ENCODE measurements around the gene CDC42SE2.
A peak's percentile ranks its signal among the peaks of the same experiment; 100 is the strongest.

Gene CDC42SE2

DNA sequence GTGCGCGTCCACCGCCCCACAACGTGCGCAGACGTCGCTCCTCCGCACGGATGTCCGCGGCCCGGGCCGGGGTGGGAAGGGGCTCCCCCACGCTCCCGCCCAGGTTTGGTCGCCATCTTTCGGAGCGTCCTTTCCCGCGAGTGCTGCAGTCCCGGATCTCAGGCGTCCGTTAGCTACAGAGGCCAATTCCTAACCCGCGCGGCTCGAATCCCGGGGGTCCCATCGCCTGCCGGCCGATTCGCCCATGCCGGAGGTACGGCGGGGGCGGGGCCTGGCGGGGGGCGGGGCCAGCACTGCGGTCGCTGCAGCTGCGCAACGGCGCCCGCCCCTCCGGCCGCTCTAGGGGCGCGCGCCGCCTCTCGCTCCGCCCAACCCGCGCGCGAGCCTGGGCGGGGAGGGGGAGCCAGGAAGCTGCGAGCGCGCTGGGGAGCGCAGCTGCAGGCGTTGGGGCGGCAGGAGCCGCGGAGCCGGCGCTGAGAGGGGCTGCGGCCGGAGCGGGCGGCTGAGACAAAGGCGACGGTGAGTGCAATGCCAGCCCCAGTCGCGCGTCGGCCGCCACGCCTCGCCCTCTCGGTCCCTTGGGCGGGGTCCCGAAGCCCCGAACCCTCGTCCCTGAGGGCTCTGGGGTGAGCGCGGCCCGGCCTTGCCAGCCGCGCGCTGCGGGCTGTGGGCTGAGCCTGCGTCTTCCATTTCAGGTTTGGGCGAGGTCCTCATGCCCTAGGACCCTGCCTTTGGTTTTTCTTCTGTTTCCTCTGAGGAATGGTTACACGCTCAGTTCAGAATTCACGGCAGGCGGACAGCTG, at the start of gene CDC42SE2:
CDC42SE2 (plus strand) TSS at position 406 of the 803 bp plus-strand sequence. CDS start 95,441 bp downstream, outside the sequence.
- peak; percentile 62 to 84 (median 69) for DNase-seq (ENCODE audit: low read depth in 2 of 3, low spot score in 2 of 3)

DNA sequence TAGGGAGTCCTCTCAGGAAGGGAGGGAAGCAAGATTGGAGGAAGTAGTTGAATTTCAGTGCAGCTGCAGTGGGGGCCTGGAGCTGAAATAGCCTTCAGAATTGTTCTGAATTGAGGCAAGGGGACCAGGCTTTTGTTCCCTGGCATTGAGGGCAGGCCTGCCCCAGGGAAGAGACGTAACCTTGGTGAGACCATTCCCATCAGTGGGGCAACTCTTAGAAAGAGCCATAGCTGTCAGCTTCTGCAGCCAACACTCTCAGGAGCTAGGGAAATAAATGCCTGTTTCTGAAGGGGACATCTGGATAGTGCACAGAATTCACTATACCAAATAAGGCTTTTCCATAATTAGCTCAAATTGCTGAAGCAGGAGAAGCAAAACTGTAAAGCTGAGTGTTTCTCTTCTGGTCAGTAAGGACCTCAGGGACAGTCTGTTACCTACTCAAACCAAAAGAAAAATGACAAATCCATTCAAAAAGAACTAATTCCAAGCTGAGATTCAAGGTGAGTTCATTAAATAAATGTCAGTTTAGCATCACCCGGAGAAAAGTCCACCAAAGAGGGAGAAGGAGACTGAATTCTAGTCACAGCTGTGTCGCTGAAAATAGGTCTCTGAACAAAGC, 49.1 kb upstream of the CDC42SE2 start:
- no peak for DNase-seq (ENCODE audit: low read depth in 2 of 3, low spot score in 2 of 3)

GRCh38 chr5:131217791-131218190, 46.1 kb upstream of the CDC42SE2 start:
- DNase-seq (ENCODE audit: low read depth in 2 of 3, low spot score in 2 of 3), result no peak

DNA sequence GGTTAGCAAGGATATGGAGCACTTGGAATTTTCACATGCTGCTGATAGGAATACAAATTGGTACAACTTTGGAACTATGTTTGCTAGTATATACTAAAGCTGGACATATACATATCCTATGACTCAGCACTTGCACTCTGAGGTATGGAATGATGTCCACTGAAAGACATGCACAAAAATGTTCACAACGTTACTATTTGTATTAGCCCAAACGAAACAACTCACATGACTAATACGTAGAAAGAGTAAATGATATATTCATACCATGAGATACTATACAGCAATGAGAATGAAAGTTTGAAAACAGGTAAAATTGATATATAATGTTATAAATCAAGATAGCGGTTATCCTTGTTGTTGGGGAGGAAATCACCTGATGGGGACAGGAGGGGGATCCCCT, 45.5 kb upstream of the CDC42SE2 start:
- DNase-seq (ENCODE audit: low read depth in 2 of 3, low spot score in 2 of 3), result no peak

DNA sequence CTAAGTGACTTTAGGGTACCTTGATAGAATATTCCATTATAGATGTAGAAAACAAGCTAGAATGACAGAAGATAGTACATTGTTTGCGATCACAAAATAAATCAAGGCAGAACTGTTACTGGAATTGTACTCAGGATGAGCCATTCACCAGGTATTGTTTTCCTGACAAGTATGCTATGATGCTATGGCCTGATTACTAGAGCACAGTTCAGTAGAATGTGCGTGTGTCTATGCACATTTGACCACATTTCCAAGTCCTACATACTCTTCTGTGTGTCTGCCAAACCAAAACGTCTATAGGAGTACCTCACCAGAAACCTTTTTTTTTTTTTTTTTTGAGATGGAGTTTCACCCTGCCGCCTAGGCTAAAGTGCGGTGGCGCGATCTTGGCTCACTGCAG, 43.3 kb upstream of the CDC42SE2 start:
- no peak for DNase-seq (ENCODE audit: low read depth in 2 of 3, low spot score in 2 of 3)

GRCh38 chr5:131221008-131221703, 42.7 kb upstream of the CDC42SE2 start:
- DNase-seq (ENCODE audit: low read depth in 2 of 3, low spot score in 2 of 3), result no peak

- DNase-seq (ENCODE audit: low read depth in 2 of 3, low spot score in 2 of 3), result no peak
These were observed 42.0 kb upstream of the CDC42SE2 start for GRCh38 chr5:131221888-131222287.

DNA sequence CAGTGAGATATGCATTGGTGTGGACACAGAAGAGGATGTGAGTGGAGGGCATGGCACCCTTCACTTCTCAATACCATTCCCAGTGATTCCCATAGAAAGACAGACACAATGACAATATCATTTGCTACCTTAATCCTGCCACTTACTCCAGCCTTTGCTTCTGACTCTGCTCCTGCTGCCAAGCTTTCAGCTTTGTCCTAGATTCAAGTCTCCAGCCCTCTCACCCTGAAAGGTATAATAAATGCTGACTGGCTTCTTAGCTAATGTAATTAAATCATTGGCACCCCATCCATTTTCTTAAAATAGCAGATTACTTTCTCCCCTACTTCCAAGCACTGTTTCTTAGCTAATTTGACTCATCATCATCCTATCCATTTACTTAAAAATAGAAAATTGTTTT, 41.1 kb upstream of the CDC42SE2 start:
- DNase-seq (ENCODE audit: low read depth in 2 of 3, low spot score in 2 of 3), result no peak

- no peak for DNase-seq (ENCODE audit: low read depth in 2 of 3, low spot score in 2 of 3)
These were observed 40.0 kb upstream of the CDC42SE2 start for GRCh38 chr5:131223751-131224386.

DNA sequence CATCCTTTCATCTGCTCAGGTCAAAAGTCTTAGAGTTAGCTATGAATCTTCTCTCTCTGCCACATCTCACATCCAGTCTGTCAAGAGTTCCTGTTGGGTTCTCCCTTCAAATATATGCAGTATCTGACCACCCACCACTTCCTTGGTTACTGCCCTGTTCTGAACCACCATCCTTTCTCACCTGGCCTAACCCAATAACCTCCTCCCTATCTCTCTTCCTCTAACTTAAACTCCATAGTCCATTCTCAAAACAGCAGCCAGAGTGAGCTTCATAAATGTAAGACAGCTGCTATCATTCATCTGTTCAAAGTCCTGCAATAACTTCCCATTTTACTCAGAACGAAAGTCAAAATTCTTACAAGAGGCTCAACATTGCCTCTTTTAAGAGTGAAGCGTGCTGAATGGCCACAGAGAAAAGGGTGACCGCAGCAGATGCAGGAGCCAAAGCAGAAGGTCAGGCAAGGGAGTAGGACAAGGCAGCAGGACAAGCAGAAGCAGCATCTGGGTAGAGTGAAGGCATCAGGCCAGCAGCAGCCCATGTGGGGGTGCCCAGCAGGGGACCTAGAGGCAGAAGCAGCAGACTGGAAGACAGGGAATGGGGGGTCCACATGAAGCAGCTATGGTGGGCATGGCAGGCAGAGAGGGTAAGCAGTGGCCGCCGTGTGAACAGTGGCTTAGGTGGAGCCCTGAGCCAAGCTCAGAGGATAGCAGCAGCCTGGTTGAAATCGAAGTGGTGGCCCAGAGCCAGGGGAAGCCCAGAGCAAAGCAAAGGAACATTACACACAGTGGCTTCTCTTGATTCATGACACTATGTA, 39.3 kb upstream of the CDC42SE2 start:
- no peak for DNase-seq (ENCODE audit: low read depth in 2 of 3, low spot score in 2 of 3)

DNA sequence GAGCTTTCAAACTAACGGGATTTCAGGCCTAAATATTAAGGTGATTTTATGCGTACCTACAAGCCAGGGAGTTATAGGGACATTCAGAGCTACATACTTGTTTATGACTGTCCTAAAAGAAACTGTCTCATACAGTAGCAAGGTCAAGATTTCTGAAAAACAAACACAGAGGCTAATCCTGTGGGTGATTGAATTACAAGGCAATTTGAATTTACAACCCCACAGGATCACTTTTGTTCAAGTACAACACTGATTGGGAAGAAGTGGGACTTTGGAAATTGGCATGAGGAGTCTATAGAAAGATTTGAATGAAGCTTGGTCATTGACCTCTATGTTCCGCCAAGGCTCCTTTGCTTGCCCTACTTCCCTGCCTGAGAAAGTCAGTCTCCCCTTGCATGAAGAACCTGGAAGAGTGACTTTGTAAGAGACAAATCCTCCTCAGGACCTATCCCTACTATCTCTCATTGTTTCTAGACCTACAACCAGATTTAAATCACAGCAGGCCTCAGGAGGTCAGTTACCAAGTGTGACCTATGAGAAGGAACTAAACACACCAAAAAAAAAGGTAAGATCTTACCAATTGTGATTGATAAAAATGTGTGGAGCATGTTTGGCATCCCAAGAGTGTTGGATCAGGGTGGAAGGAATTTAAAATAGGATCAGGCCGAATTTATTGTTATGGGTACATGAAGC, 38.4 kb upstream of the CDC42SE2 start:
- DNase-seq (ENCODE audit: low read depth in 2 of 3, low spot score in 2 of 3), result no peak

- no peak for DNase-seq (ENCODE audit: low read depth in 2 of 3, low spot score in 2 of 3)
These were observed 37.0 kb upstream of the CDC42SE2 start for GRCh38 chr5:131226899-131227298.

DNA sequence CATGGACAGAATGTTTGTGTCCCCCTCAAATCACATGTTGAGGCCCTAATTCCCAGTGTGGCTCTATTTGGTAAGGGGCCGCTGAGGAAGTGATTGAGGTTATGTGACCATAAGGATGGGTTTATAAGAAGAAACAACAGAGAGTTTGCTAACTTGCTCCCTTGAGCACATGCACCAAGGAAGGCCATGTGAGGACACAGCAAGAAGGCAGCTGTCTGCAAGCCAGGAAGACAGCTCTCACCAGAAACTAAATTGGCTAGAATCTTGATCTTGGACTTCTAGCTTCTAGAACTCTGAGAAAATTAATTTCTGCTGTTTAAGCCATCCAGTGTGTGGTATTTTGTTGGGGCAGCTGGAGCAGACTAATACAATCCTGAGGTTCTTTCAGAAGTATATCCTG, 35.2 kb upstream of the CDC42SE2 start:
- no peak for DNase-seq (ENCODE audit: low read depth in 2 of 3, low spot score in 2 of 3)

- no peak for DNase-seq (ENCODE audit: low read depth in 2 of 3, low spot score in 2 of 3)
These were observed 34.2 kb upstream of the CDC42SE2 start for GRCh38 chr5:131229623-131230022.

GRCh38 chr5:131230406-131230805, 33.4 kb upstream of the CDC42SE2 start:
- no peak for DNase-seq (ENCODE audit: low read depth in 2 of 3, low spot score in 2 of 3)

DNA sequence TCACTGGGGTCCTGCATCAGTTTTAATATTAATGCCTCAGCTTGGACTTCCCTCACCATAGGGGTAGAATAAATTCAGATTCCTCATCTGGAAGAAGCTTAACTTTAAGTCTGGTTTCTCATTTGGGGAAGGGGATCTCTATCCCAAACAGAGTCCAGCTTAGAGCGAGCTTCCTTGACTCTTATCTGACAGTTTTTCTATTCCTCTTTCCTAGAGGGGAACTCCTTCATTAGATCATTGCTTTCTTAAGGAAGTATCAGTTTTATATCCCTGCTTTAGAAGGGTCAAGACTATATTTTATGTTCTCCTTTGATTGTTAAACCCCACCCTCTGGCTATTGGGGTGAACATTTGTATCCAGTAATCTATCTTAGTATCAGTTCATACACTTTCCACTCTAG, 24.2 kb upstream of the CDC42SE2 start:
- DNase-seq (ENCODE audit: low read depth in 2 of 3, low spot score in 2 of 3), result no peak

DNA sequence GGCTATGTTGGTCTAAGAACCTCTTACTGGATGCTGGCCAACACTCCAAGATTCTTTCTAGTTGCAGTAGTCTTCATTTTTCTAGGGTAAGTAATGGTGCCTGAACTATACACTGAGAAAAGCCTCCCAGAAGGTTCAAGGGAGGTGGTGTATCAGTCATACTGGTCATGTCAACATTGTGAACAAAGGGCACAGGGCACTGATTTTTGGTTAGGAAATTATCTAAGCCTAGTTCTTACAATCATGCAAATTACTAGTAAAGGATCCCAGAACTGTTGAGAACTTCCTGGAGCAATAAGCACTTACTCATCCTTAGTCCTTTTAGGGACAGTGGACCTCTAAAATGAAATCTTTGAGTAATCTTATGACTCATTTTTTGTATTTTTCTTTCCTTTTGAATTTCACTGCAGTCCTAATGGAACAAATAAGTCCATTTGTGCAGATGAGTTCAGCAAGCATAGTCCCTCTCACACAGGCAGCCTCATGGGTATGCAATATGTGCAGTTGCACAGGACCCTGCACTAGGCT, 21.1 kb upstream of the CDC42SE2 start:
- DNase-seq (ENCODE audit: low read depth in 2 of 3, low spot score in 2 of 3), result no peak

GRCh38 chr5:131245312-131245711, 18.5 kb upstream of the CDC42SE2 start:
- no peak for DNase-seq (ENCODE audit: low read depth in 2 of 3, low spot score in 2 of 3)

DNA sequence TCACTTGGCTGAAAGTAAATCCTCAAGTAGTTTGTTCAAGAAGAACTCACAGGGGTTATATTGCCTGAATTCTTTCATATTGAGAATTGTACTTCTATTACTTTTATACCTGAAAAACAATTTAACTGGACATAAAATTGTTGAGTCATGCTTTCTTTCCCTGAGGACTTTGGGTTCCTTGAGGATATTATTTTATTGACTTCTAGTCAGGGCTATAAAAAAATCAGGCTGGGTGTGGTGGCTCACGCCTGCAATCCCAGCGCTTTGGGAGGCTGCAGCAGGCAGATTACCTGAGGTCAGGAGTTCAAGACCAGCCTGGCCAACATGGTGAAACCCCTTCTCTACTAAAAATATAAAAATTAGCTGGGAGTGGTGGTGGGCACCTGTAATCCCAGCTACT, 17.9 kb upstream of the CDC42SE2 start:
- DNase-seq (ENCODE audit: low read depth in 2 of 3, low spot score in 2 of 3), result no peak

- no peak for DNase-seq (ENCODE audit: low read depth in 2 of 3, low spot score in 2 of 3)
These were observed 17.3 kb upstream of the CDC42SE2 start for GRCh38 chr5:131246504-131246903.

Measured in activated CD8-positive, alpha-beta memory T cell treated with anti-CD3 and anti-CD28 coated beads for 48 hours (primary cell).